NCI-H526 (cell line): Measurements from ENCODE around the gene PSMD1.

Experiments used
- DNase-seq, 2 experiments: peaks; one replicate each; lab custom pipeline; 2025; lab: John Stamatoyannopoulos, UW

Gene PSMD1

GRCh38 chr2:231036131-231036530 is 20.5 kb upstream of the PSMD1 start:
- no peak for DNase-seq

- DNase-seq, result no peak
Measured at GRCh38 chr2:231036578-231037106, 20.0 kb upstream of the PSMD1 start.

GRCh38 chr2:231037202-231037730 is 19.4 kb upstream of the PSMD1 start, which contains the start of gene C2orf72:
C2orf72 (plus strand) TSS chr2:231037523; CDS start chr2:231037566, 43 bp downstream.
- DNase-seq, result peak in 1 of 2 experiments; percentile 55

GRCh38 chr2:231037731-231038482 is 18.8 kb upstream of the PSMD1 start:
- peak in 1 of 2 experiments; percentile 55 for DNase-seq

GRCh38 chr2:231038483-231039293 is 18.0 kb upstream of the PSMD1 start:
- no peak for DNase-seq

- no peak for DNase-seq
Measured at GRCh38 chr2:231039294-231039664, 17.4 kb upstream of the PSMD1 start.

- no peak for DNase-seq
Measured at GRCh38 chr2:231039821-231040364, 16.8 kb upstream of the PSMD1 start.

GRCh38 chr2:231041061-231041689 is 15.5 kb upstream of the PSMD1 start:
- DNase-seq, result no peak

GRCh38 chr2:231043796-231044195 is 12.9 kb upstream of the PSMD1 start:
- no peak for DNase-seq

- no peak for DNase-seq
Measured at GRCh38 chr2:231046916-231047273, 9.8 kb upstream of the PSMD1 start.

- DNase-seq, result peak in 1 of 2 experiments; percentile 15
Measured at GRCh38 chr2:231047274-231047922, 9.3 kb upstream of the PSMD1 start.

- DNase-seq, result no peak
Measured at GRCh38 chr2:231047923-231048915, 8.4 kb upstream of the PSMD1 start.

GRCh38 chr2:231049286-231050017 is 7.2 kb upstream of the PSMD1 start:
- DNase-seq, result no peak

GRCh38 chr2:231050018-231050901 is 6.4 kb upstream of the PSMD1 start:
- peak; percentile 47 to 77 for DNase-seq

GRCh38 chr2:231051116-231051515 is 5.6 kb upstream of the PSMD1 start:
- DNase-seq, result no peak

GRCh38 chr2:231052494-231053451 is 3.9 kb upstream of the PSMD1 start:
- DNase-seq, result peak; percentile 70 to 94

- DNase-seq, result no peak
Measured at GRCh38 chr2:231053846-231054245, 2.8 kb upstream of the PSMD1 start.
